T follicular helper cell (primary cell): ENCODE measurements around the gene STK10.
"Not testable (repeated sequence)": the region's sequence is repeated elsewhere in the genome, so short reads cannot be mapped to it uniquely, and the experiment has no call there.

Experiments used
- DNase-seq: peaks from one replicate; pipeline ENCODE4 v3.0.0-alpha.2; 2020; ENCODE audit warnings: low read depth

The STK10 gene

DNA sequence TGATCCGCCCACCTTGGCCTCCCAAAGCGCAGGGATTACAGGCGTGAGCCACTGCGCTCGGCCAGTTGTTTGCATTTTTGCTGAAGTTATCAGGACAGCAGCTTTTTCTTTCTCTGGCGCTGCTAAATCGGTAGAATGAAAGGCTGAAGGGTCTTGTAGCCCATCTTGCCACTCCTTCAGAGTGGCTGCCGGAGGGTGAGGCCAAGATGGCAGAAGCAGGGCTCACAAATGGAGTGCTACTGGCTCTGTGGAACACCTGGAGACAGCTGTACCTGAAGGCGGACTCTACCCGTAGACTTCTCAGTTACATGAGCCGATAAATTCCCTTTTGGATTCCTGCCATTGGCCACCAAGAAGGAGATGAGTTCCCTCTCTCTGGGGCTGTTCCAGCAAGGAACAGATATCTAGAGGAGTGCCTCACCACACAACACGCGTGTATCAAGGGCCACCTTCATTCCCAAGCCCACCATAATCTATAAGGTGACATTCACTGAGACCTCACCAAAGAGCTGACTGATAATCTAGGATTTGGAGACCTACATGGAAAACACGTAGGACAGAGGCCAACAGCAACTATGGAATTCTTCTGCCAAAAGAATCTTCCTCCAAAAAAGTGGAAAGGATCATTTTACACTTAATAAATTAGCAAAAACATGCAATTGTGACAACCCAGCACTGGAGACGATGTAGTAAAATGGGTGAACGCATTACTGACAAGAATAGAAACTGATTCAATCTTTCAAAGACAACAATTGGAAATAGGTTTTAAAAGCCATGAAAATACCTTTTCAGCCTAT is 21.8 kb downstream of the STK10 start:
- no peak for DNase-seq

DNA sequence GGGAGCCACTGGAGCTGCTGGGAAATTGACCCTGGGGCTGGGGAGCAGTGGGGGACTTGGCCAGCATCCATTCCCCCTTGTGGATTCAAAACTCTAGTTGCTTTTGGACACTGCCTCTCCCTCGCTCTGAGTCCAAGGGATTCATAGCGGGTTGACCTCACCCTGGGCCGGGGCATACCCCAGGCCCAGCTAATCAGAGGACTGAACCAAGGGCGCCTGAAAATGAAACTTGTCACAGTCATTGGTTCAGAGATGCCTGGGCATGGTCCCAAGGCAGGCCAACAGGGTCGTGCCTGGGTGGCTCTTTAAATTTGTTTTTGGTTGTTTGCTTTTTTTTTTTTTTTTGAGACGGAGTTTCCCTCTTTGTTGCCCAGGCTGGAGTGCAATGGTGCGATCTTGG is 22.6 kb downstream of the STK10 start:
- DNase-seq = no peak

DNA sequence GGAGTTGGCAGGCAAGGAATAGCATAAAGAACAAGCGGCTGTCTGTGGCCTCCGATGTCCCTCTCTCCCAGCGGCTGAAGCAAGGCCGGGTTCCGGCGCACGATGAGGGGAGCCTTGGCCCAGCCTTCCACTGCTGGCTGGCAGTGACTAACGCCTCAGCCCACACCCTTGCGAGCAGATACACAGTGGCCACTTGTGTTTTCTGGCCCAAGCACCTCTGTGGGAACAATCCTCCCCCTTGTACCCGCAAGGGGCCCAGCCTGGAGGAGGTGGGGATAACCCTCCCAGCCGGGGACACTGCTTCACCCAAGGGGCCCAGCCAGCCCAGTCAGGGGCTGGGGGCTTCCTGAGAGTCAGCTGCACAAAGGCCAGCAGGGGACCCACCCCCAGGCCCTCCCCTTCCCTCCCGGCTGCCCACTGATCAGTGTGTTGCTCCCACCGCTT is 23.2 kb downstream of the STK10 start:
- DNase-seq = no peak

DNA sequence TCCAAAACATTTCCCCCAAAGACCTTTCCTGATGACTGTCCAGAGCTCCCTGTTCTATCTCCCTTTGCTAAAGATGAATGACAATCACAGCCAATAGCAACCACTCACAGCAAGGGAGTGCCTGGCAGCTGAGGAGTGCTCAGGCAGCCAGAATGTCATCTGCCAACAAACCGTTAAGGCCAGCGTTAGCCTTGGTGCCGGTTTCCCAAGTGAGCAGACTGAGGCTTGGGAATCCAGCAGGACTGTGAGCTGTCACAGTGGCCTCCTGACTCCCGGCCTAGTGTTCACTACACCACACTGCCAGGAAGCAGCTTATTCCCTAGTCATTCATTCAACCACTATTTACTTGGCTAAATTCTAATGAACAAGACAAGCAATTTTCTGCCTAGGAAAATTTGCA is 24.7 kb downstream of the STK10 start:
- DNase-seq = no peak

DNA sequence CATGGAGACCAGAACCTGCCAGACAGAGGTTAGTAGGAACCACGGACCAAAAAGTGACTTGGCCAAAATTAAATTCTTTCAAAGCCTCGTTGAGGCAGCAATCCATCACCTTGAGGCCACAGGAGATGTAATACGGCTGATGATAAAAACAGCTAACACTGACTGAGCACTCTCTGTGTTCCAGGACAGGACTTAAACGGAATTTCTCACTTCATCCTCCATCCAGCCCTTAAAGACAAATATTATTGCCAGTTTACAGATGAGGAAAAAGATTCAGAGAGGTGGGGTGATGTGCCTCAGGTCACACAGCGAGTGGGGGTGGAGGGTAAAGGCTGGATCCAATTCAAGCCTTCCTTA is 25.1 kb downstream of the STK10 start:
- DNase-seq = no peak

DNA sequence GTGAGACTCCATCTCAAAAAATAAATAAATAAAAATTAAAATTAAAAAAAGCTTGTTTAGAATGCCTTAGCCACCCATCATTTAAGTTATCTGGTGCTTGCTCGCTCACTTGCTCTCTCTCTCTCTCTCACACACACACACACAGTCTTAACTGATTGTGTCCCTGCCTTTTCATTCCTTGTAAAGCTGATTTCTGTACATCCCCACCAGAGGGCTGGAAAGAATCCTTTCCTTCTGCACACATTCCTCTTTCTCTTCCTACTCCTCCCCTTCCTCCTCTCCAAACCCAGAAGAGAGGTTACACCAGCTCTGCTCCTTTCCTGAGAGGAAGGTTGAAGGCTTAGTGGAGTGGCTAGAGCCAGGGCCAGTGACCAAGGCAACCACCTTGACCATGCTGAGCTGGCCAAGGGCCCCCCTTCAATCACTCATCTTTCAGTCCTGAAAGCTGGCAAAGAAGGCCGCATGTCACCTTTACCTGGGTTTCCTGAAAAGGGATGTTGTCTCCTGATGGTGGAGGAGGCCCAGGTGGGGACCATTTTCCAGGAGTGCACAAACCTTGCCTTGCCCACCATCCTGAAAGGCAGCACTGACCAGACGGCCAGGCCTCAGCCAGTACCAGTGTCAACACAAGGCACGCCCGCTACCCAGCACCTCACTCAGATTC is 25.6 kb downstream of the STK10 start:
- DNase-seq = no peak

DNA sequence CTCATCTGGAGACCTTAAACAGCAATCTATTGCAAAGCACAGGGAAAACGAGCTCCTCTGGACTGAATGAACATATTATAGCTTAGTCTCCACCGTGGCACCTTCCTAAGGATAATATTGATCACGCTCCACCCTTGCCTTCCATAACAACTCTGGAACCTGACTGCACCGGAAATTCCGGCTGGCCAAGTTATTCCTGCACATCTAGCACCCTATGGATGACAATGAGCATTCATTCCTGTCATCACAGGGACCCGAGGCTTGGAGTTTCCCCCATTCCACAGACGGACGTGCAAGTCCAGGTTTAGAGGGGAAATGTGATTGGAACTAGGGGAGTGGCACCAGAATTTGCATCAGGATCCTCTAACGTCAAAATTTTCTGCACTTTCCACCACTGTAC is 27.5 kb downstream of the STK10 start:
- no peak for DNase-seq

DNA sequence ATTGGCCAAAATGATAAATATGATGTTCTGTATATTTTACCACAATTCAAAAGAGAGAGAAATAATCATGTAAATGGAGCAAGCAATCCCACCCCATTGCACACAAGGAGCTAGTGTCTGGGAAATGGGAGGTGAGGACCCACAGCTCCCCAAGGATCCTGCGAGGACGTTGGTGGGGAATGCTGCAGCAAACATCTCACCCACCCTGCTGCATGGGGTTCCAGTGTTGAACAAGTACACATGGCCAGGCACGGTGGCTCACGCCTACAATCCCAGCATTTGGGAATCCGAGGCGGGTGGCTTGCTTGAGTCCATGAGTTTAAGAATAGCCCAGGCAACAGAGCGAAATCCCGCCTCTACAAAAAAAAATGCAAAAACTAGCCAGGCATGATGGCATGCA is 29.0 kb downstream of the STK10 start:
- no peak for DNase-seq

DNA sequence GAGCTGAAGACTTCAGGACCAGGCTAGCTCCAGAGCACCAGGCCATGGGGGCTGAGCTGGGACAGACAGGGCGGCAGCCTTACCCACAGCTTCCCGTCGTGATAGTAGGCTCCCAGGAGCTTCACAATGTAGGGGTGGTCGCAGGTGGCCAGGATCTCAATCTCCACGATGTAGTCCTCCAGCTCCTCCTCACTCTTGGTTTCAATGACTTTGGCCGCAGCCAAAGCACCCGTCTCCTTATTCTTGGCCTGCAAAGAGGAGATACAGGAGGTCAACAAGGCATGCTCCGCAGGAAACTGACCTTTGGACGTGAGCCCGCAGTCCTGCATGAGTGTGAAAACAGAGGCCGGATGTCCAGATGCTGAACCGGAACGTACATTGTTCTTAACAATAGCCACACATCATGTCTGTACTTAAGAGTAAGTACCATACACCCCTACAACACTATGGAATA is 31.5 kb downstream of the STK10 start:
- no peak for DNase-seq

DNA sequence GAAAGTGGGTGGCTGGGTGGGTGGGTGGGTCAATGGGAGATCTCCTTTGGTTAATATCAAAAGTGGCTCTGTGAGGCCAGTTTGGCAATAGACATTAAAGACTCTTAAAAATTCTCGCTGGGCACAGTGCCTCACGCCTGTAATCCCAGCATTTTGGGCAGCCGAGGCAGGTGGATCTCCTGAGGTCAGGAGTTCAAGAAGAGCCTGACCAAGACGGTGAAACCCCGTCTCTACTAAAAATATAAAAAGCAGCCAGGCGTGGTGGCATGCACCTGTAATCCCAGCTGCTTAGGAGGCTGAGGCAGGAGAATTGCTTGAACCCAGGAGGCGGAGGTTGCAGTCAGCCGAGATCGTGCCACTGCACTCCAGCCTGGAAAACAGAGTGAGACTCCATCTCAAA is 32.9 kb downstream of the STK10 start:
- DNase-seq = not testable (repeated sequence)

DNA sequence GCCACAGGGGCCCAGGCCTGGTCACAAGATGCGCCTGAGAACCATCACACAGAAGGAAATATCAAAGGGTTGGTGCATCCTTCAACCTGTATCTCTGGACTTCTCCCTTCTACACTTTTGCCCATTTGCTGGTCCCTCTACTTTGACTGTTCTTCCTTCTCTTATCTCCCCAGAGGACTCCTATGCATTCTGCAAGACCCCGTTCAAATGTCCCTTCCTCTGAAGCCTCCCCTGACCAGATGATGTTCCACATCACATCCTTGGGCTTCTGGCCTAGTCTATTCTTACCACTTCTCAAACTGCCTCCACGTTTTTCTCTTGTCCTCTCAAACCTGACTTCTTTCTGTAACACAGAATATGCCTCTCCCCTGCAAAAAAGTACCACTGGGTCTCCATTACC is 34.3 kb downstream of the STK10 start:
- DNase-seq = no peak

DNA sequence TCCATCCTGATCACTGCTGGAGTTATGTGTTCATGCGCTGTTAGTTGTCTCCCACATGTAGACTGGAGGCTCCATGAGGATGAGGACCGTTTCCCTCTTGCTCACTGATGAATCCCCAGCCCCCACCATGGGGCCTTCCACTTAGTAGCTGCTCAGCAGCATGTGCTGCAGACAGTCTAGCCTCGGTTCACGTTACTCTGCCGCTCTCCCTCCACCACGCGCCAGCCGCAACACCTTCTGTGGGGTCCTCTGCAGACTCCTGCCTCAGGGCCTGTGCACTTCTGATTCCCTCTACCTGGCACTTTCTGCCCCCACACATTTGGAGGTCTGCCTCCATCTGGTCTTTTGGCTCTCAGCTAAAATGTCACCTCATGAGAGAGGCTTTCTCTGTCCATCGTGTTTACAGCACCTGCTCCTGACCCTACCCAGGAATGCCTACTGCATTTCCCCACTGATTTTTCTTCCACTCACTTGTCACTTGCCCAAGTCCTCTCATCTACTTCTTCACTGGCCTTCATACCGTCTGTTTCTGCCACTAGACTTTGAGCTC is 36.3 kb downstream of the STK10 start:
- DNase-seq = no peak

DNA sequence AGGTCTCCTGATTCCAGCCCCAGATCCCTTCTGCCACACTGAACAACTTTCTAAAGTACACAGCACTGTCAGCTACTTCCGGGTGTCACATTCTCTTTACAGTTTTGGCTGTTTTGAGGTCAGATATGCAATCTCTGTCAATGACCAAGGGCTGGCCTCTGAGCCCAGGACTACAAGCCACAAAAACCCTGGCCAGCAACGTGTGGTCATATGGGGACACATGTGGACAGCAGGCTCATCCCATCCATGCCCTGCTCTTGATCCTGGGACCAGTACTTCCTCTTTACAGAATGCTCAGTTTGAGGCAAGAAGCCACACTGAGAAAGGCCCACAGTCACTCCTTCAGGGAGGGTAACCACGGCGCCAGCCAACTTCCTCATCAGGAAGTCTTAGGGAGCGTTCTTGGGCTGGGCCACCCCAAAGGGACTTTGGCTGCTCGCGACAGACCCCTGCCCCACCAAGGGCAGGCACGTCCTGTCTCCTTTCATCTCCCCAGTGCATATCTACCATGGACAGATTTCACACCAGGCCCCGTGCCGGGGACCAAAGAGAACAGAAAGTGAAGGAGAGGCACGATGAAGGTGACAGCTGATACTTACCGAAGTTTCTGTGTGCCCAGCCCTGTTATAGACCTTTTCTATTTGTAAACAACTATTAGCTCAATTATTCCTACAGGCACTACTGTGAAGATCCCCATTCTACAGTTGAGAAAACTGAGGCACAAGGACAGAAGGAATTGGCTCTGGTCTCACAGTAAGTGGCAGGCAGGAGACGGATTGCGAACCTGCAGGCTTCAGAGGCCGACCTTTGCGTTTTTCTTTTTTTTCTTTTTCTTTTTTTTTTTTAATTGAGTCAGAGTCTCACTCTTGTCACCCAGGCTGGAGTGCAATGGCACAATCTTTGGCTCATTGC is 37.3 kb downstream of the STK10 start:
- DNase-seq = no peak

DNA sequence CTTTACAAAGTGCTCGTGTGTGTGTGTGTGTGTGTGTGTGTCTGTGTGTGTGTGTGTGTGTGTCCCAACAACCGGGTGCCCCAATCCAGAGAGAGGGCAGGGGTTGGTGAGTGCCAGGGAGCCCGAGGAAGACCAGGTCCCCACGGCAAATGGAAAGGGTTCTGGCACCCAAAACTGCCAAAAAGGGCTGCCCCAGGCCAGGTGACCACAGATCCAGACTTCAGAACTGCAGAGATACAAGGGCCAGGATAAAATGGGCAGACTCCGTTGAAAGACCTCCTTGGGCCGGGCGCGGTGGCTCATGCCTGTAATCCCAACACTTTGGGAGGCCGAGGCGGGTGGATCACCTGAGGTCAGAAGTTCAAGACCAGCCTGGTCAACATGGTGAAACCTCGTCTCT is 38.5 kb downstream of the STK10 start:
- DNase-seq = not testable (repeated sequence)

DNA sequence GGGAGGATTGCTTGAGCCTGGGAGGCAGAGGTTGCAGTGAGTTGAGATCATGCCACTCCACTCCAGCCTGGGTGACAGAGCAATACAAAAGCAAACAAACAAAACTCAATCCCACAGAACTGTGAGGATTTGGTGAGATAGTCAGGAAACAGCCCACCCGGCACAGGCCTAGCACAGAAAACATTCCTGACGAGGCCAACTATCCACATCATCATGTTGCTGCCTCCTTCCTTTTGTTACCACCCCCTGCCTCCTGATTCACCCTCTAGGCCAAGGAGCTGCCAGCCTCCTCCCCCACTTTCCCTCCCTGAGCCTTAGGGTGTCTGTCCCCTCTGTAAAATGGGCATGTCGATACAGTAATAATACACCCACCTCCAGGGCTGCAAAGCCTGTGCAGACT is 39.0 kb downstream of the STK10 start:
- DNase-seq = no peak

DNA sequence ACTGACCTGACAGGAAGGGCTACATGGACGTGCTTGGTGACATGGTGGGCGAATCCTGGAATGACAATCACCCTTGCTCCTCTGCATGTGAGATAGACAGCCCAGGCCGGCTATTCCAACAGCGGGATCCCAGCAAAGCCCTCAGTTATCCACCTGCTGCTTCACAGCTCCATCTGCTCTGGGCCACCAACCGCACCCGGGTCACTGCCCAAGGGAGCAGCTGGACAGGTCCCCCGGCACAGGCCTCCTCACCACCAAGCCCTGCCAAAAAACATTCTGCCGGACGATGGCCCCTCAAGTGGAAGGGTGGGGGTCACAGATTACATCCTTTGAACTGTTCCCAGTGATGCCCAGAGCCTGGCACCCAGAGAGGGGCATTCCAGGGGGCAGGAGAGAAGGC is 39.6 kb downstream of the STK10 start:
- no peak for DNase-seq

DNA sequence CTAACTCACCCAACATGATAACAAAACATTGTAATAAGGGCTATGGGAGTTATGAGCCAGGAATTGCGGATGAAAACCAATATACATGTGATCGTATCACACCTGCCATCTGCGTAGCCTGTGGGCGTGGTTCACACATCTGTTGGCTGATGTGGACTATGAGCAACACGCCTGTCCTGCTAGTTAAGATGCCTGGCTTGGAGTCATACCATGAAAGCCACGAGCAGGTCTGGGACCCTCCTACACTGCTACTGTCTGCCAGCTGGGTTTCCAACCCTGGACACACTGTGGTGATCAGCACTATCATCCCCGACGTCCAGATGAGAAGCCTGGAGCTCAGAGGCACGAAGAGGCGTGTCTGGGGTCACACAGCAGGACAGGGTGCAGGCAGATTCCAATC is 40.2 kb downstream of the STK10 start:
- DNase-seq = no peak

DNA sequence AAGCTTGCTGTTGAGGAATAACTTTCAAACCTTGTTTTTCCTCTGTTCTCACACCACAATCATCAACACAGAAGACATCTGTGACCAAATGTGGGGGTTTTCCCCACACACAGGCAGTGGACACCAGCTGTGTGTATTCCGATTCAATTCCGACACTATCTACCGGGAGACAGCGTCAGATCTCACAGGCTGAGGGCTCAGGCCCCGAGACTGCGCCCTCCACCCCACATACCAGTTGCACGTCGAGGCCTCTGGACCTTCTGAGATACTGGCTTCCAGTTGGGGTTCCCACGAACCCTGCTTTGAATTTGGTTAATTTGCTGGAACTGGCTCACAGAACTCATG is 41.3 kb downstream of the STK10 start:
- DNase-seq = no peak

DNA sequence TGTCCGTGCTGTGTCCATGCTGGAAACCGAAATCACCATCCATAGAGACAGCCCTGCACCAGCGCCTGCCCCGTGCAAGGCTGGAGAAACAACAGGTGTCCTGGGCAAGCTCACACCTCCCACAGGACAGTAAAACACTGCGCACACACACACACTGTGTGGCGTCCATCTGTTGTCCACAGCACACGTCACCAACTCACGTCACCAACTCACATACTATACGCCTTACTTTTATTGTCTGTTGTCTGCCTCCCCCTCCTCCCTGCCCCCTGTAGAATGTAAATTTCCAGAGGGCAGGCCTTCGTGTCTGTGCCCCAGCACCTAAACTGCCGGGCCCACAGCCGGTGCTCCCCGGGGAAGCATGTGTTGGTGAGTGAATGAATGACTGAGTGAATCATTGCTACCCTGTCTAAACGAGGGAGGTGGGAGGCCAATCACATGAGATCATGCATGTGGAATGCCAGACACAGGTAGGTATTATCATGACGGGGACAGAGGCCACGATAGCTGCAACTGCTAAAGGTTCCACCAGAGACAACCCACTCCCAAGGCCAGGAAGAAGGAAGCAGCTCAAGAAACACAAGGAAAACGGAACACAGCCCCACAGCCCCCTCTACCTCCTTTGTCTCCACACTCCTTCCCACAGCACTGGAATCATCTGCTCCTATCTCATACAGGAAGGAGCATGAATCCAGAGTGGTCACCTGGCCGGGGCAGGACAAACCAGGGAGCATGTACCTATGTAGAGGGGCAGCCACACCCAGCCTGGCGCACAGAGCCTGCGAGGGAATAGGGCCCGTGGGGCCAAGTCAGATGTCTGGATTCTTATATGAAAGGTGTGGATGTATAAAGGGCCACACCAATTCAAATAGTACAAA is 41.9 kb downstream of the STK10 start:
- no peak for DNase-seq

DNA sequence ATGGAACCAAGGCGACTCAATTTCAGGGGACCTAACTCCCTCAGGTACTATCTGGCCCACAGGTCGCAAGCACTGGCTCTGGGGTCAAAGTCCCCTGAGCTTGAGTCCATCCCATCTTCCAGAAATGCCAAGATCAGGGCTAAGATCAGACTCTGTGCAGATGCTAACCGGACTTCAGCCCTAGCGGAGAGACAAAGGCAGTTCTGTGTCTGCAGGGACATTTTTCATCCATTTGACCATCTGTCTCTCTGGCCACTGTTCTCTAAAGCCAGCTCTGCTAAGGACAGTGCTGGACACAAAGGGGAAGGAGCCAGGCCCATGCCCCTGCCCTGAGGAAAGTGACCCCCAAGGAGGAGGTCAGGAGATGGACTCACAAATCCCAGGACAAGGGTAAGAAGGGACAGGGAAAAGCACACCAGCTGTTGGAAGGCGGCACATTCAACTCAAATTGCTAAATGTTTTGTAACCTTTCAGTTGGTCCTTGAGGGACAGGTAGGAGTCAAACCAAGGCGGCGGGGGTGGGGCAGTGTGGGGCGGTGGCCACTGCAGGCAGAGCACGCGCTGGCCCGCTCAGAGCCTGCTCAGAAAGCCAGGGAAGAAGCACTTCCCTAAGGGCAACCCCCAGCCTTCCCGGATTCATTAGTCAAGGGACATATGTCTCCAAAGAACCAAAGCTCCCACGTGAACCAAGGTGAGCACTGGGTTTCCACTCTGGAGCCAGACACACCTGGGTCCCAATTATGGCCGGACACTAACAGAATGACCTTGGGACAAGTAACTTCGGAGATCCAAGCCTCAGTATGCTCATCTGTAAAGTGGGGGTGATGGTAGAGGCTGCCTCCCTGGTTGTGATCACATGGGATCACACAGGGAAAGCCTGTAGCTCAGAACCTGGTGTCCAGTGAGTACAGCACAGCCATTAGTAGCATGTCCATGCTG is 42.8 kb downstream of the STK10 start:
- DNase-seq = no peak
